Left ventricle myocardium inferior (tissue), 1 donor: ENCODE results near the gene ZNF730. TPM values are rescaled to one million over a fixed set of nuclear protein-coding genes. Genes with fewer than 3 reads are reported as not detected.
A peak's percentile ranks its signal among the peaks of the same experiment; 100 is the strongest.
"Not testable (repeated sequence)": the region's sequence is repeated elsewhere in the genome, so short reads cannot be mapped to it uniquely, and the experiment has no call there.

Source experiments
- DNase-seq: peaks from one replicate; pipeline ENCODE4 v3.0.0-alpha.2; 2020
- H3K27ac ChIP-seq: fragments of 200-600 bp; replicated peaks from 2 replicates; pipeline ENCODE4 v1.8.0; 2021
- H3K27me3 ChIP-seq: fragments of 200-600 bp; 2 replicates; pipeline ENCODE4 v1.8.0; 2021; ENCODE audit warnings: low read depth
- H3K36me3 ChIP-seq: fragments of 200-600 bp; 2 replicates; pipeline ENCODE4 v1.8.0; 2021
- H3K4me1 ChIP-seq: fragments of 200-600 bp; 2 replicates; pipeline ENCODE4 v1.8.0; 2021
- H3K4me3 ChIP-seq: fragments of 200-600 bp; 2 replicates; pipeline ENCODE4 v1.8.0; 2021; ENCODE audit warnings: mild to moderate bottlenecking, moderate library complexity
- H3K9me3 ChIP-seq: fragments of 200-600 bp; replicated peaks from 2 replicates; pipeline ENCODE4 v1.8.0; 2021
- intact Hi-C: fragments of 100-400 bp; cut with micrococcal nuclease; formaldehyde crosslinking; loops from one replicate; pipeline ENCODE4 v1.11.0; 2022
- long read RNA-seq: library from polyadenylated mRNA; unstranded; transcript quantifications from one replicate; pipeline ENCODE4 v2.0.0, GENCODE V29; 2021
- total RNA-seq: library from RNA; stranded (reverse); fragmentation: NEBNext Ultra II Directional; extraction: Animal tissue kit (Norgen Biotek cat#: 25700); gene quantifications from one replicate; pipeline ENCODE4 v1.2.1, GENCODE V29; 2021
- TF ChIP-seq, protein P1 (sequence below): fragments of 200-600 bp; IDR thresholded peaks from 2 replicates; pipeline ENCODE4 v1.8.0; 2021; ENCODE audit warnings: antibody characterized with exemption, mild to moderate bottlenecking, borderline replicate concordance
- donor health status: DM: no; HTN: yes; CAD: no; lungs with severe emphysema.

The ZNF730 gene
- 0.22 TPM for total RNA-seq
- long read RNA-seq, result 0 reads

DNA sequence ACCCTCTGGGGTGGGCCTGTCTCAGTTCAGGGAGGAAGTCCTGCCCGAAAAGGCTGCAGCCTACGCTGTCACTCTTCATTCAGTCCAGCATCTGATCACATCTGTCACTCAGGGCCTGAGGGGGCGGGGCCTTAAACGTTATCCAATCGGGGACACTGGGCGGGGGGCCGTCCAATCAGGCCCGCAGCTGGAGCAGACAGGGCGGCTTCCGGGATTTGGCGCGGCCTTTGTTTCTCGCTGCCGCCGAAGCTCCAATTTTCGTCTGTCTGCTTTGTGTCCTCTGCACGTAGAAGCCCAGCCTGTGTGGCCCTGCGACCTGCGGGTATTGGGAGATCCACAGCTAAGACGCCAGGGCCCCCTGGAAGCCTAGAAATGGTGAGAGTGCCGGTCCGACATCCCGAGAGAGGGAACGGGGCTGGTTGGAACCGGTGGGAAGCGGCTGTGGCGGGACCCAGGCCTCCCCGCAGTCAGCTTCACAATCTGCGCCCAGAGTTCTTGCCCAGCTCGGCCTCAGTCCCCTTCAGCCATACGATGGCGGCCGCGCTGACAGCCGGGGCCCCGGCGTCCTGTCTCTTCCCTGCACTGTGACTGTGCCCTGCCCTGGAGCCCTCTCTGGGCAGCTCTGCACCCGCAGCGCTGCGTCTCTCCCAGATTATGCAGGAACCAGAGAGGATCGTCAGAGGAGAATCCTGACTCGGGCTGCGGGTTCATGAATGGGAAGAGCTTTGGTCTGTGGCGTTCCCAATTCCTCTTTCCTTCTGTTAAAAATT is at the start of gene ZNF730:
Gene ZNF730 (plus strand): TSS at position 224 of the 770 bp plus-strand sequence. CDS start 149 bp downstream, at position 373.
- no peaks in the 10 kb centered on the region for H3K9me3 ChIP-seq
- TF ChIP-seq, protein P1, sequence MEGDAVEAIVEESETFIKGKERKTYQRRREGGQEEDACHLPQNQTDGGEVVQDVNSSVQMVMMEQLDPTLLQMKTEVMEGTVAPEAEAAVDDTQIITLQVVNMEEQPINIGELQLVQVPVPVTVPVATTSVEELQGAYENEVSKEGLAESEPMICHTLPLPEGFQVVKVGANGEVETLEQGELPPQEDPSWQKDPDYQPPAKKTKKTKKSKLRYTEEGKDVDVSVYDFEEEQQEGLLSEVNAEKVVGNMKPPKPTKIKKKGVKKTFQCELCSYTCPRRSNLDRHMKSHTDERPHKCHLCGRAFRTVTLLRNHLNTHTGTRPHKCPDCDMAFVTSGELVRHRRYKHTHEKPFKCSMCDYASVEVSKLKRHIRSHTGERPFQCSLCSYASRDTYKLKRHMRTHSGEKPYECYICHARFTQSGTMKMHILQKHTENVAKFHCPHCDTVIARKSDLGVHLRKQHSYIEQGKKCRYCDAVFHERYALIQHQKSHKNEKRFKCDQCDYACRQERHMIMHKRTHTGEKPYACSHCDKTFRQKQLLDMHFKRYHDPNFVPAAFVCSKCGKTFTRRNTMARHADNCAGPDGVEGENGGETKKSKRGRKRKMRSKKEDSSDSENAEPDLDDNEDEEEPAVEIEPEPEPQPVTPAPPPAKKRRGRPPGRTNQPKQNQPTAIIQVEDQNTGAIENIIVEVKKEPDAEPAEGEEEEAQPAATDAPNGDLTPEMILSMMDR, result no peak
- H3K27me3 ChIP-seq, result peaks cover 15% of the 10 kb centered on the region
- H3K4me1 ChIP-seq, result peaks cover 11% of the 10 kb centered on the region
- peak; percentile 33 for DNase-seq
- no peaks in the 10 kb centered on the region for H3K36me3 ChIP-seq
- no peak within 1 kb of the TSS for H3K27ac ChIP-seq
- intact Hi-C loops, result no loop called here
- H3K4me3 ChIP-seq, result peak within 1 kb of the TSS; percentile 71

DNA sequence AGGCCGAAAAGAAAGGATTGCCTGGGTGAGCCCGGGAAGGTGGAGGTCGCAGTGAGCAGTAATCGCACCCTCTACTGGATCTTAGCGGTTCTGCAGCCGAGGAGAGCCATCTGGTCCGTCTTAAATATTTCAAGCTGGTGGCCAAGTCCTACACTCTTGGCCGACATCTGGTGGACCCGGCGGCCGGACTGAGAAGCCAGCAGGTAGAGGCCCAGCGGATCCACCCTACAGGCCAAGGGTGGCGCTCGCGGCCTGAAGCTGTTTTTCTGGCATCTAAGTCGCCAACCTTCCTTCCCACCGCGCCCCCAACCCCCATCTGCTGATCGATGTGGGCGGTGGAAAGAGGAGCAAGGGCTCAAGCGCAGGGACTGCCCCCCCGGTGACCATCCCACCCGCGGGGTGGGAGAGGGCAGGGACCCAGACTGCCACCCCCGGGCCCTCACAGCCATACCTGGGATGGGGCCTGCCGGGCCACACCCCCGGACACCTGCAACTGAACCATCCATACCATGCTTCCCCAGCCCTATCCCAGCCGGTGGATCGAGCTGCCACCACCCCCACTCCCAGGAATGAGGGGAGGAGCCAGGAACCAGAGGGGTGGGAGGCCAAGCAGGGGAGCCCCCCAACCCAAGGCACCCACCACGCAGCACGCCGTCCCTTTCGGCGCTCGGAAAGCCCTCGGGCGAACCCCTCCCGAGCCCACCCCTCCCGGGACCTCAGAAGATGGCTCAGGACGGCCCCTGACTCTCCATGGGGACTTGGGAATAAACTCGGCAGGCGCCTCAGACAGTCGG is 46.3 kb upstream of the ZNF730 start:
- Histone ChIP-seq H3K27me3 (peaks cover 70% of the 10 kb centered on the region), H3K36me3 (no peaks in the 10 kb centered on the region), H3K4me3 (peak overlapping the region; percentile 64), H3K9me3 (no peaks in the 10 kb centered on the region), H3K27ac (no peak overlapping the region), H3K4me1 (peaks cover 21% of the 10 kb centered on the region)
- intact Hi-C loops, result no loop called here
- DNase-seq, result peak; percentile 46
- TF ChIP-seq, protein P1, result peak; percentile 65

DNA sequence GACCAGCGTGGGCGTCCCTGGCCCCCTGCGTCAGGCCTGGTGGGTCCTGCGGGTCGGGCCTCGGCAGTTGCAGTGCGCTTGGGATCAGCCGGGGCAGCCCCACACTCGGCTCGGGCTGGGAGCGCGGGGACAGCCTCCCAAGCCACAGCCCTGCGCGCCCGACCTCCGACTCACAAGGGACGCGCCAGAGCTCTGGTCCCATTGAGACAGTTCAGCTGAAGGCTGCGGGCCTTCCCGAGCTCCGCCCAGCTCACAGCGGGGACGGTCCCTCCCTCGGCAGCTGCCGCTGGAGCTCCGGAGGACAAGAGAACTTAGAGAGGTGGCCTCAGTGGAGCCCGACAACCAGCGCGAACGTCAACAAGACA is 45.7 kb upstream of the ZNF730 start:
- intact Hi-C loops, result no loop called here
- peak overlapping the region; percentile 64 for H3K4me3 ChIP-seq
- H3K4me1 ChIP-seq, result peaks cover 25% of the 10 kb centered on the region
- DNase-seq, result peak; percentile 31
- no peaks in the 10 kb centered on the region for H3K36me3 ChIP-seq
- peaks cover 70% of the 10 kb centered on the region for H3K27me3 ChIP-seq
- TF ChIP-seq, protein P1, result no peak
- no peak overlapping the region for H3K27ac ChIP-seq
- no peaks in the 10 kb centered on the region for H3K9me3 ChIP-seq

DNA sequence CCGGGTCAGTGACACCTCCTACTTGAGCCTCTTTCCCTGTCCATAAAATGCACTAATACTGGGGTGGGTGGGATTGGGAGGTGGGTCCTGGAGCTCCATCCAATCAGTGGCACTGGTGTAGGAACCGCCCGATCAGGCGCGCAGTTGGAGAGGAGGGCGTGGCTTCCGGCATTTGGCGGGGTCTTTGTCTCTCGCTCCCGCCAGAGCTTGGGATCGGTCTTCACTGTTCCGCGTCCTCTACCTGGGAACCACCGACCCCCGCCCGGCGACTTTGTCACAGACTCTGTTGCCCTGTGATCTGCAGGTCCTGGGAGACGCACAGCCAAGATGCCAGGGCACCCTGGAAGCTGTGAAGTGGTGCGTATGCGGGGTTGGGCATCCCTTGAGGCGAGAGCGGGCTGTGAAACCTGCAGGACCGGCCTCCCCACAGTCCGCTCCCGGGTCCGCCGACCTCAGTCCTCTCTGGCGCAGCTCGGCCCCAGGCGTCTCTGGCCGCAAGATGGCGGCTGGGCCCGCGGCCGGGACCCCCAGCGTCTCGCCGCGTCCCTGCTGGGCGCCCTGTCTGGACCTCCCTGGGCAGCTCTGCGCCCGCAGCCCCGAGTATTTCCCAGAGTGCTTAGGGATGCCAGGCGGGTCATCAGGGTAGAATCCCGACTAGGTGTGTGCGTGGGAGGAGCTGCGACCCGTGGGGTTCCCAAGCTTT is 41.6 kb upstream of the ZNF730 start:
- Histone ChIP-seq H3K4me1 (peaks cover 25% of the 10 kb centered on the region), H3K36me3 (no peaks in the 10 kb centered on the region), H3K27ac (no peak overlapping the region), H3K9me3 (no peaks in the 10 kb centered on the region), H3K27me3 (peaks cover 42% of the 10 kb centered on the region), H3K4me3 (peak overlapping the region; percentile 79)
- intact Hi-C loops, result no loop called here
- TF ChIP-seq, protein P1, result no peak
- DNase-seq, result peak; percentile 57

DNA sequence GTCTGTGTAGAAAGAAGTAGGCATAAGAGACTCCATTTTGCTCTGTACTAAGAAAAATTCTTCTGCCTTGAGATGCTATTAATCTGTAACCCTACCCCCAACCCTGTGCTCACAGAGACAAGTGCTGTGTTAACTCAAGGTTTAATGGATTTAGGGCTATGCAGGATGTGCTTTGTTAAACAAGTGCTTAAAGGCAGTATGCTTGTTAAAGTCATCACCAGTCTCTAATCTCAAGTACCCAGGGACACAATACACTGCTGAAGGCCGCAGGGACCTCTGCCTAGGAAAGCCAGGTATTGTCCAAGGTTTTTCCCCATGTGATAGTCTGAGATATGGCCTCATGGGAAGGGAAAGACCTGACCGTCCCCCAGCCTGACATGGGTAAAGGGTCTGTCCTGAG is 39.0 kb upstream of the ZNF730 start:
- intact Hi-C loops, H3K9me3 ChIP-seq, H3K27ac ChIP-seq, H3K4me3 ChIP-seq, DNase-seq, H3K36me3 ChIP-seq: not testable (repeated sequence)
- peaks cover 16% of the 10 kb centered on the region for H3K27me3 ChIP-seq
- H3K4me1 ChIP-seq, result peaks cover 11% of the 10 kb centered on the region
